Measurements from ENCODE around the gene TEDC1. TPM values are rescaled to one million over a fixed set of nuclear protein-coding genes. Genes with fewer than 3 reads are reported as not detected.

The TEDC1 gene
- total RNA-seq, 1 experiment from 2014 or later = 26.2 TPM

DNA sequence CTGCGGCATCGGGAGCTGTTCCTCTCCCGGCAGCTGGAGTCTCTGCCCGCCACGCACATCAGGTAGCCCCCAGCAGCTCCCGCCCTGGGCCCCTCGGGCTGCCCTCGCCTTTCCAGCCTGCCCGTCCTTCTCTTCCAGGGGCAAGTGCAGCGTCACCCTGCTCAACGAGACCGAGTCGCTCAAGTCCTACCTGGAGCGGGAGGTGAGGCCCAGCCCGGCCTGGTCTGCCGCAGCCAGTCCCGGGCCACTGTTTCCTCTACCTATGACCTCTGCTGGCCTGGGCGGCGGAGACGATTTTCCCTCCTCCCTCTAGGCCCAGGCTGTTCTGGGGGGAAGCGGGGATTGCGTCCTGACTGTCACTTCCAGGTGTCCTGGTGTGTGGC lies 40.9 kb upstream of the TEDC1 start:
- Histone ChIP-seq H3K79me1 (ENCODE audit: insufficient read depth, low read depth, low read length, poor library complexity, severe bottlenecking) (no peaks in the 10 kb centered on the region), H3K4ac (ENCODE audit: low read depth, low read length) (no peak overlapping the region), H3K79me2 (ENCODE audit: insufficient read depth, low read length) (no peaks in the 10 kb centered on the region), H3K9me3 (ENCODE audit: control insufficient read depth, low read depth, low read length) (no peaks in the 10 kb centered on the region), H3K27ac (ENCODE audit: insufficient read length, low read depth, low read length) (no peak overlapping the region), H2BK12ac (ENCODE audit: insufficient read length, low read depth, low read length) (no peak overlapping the region), H3K23me2 (ENCODE audit: insufficient read length, low read depth, low read length, poor library complexity, severe bottlenecking) (no peaks in the 10 kb centered on the region), H2AK5ac (ENCODE audit: insufficient read length, low read length) (no peak overlapping the region), H4K5ac (ENCODE audit: insufficient read length, low read depth, low read length) (no peak overlapping the region), H4K91ac (ENCODE audit: insufficient read length, low read depth, low read length) (no peak overlapping the region), H3T11ph (ENCODE audit: low read length) (no peak overlapping the region), H2BK5ac (ENCODE audit: insufficient read length, low read length) (no peak overlapping the region), H3K14ac (ENCODE audit: insufficient read depth, low read length) (no peak overlapping the region), H2BK15ac (ENCODE audit: low read depth, low read length) (no peak overlapping the region), H3K4me1 (ENCODE audit: insufficient read depth, low read length) (no peaks in the 10 kb centered on the region), H3K4me2 (ENCODE audit: insufficient read depth, insufficient read length, low read length) (no peak overlapping the region), H3K18ac (ENCODE audit: insufficient read length, low read depth, low read length) (no peak overlapping the region), H2AFZ (ENCODE audit: low read length) (no peak overlapping the region), H4K20me1 (ENCODE audit: control insufficient read depth, insufficient read depth, insufficient read length) (no peaks in the 10 kb centered on the region), H3K56ac (ENCODE audit: insufficient read length, low read depth, low read length) (no peak overlapping the region), H3K27me3 (ENCODE audit: insufficient read depth, low read length) (no peaks in the 10 kb centered on the region), H4K8ac (replicated peaks; ENCODE audit: insufficient read length, low read depth, low read length) (no peak overlapping the region), H3K9ac (ENCODE audit: extremely low read depth, insufficient read length, low read length) (no peak overlapping the region), H3K23ac (ENCODE audit: insufficient read length, low read depth, low read length) (no peak overlapping the region), H2BK120ac (ENCODE audit: low read depth, low read length, poor library complexity, severe bottlenecking) (no peak overlapping the region), H2BK20ac (ENCODE audit: low read depth, low read length, poor library complexity, severe bottlenecking) (no peak overlapping the region)
- peaks cover 21 to 58% (median 50%) of the 10 kb centered on the region in 3 experiments; a peak in 6 of 7 replicates for H3K36me3 Mint-ChIP-seq (ENCODE audit: insufficient read depth in 1 of 3, low read depth in 3 of 3)
- no peaks in the 10 kb centered on the region for H3K4me1 Mint-ChIP-seq
- no peaks in the 10 kb centered on the region for H3K9me3 Mint-ChIP-seq
- no peak overlapping the region for H3K4me3 Mint-ChIP-seq
- WGBS (ENCODE audit: extremely low coverage, insufficient read length, low lambda C conversion rate) = no CpG with 5 or more reads among the region's 22 CpGs
- H3K27me3 Mint-ChIP-seq (ENCODE audit: low read depth) = no peaks in the 10 kb centered on the region
- no peak overlapping the region for H3K27ac Mint-ChIP-seq
- DNase-seq = no peak
- no peak for TF ChIP-seq CTCF (conservative IDR thresholded peaks at IDR 0.05)

Measured in H9 (cell line).